Fibroblast of mammary gland (primary cell): ENCODE measurements around the gene INPP5A.
A peak's percentile ranks its signal among the peaks of the same experiment; 100 is the strongest.

Experiments used
- DNase-seq: peaks from one replicate; pipeline ENCODE4 v3.0.0-alpha.2; 2010; ENCODE audit warnings: low read depth
- H3K4me3 ChIP-seq: 2 replicates; pipeline ENCODE4 v1.5.1; 2011; ENCODE audit warnings: low read depth, mild to moderate bottlenecking, low read length, moderate library complexity; ENCODE audit not compliant: control insufficient read depth
- TF ChIP-seq, protein P1 (sequence below): conservative IDR thresholded peaks from 2 replicates; pipeline ENCODE4 v1.5.1; 2011; ENCODE audit warnings: low read depth, low read length, inconsistent platforms; ENCODE audit not compliant: control insufficient read depth, insufficient read depth

The INPP5A gene

DNA sequence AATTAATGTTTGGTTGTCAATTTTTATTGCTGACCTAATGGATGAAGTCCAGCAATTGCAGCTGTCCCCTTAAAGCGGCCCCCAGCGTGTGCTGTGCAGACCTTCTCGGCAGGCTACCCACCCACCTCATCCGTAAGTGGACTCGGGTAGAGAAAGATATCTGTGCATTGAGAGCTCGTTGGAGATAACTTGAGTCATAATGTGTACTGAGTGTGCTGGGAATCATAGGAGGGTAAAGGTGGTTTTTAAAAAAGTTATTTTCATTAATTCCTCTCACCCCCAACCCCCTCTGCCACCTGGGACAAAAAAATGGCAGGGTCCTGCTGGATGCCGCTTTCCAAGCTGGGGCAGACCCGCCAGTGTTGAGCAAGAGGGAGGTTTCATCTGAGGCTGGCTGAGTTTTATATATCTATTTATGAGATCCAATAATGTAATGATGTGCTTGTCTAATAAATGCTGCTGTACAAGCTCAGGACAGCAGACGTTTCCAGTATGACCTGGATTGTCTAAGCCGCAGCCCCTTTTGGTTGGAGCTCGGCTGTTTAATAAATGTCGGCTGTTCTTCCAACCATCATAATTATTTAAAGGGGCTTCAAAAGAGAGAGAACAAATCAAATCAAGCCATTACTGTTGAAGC lies 129.2 kb downstream of the INPP5A start:
- TF ChIP-seq, protein P1, sequence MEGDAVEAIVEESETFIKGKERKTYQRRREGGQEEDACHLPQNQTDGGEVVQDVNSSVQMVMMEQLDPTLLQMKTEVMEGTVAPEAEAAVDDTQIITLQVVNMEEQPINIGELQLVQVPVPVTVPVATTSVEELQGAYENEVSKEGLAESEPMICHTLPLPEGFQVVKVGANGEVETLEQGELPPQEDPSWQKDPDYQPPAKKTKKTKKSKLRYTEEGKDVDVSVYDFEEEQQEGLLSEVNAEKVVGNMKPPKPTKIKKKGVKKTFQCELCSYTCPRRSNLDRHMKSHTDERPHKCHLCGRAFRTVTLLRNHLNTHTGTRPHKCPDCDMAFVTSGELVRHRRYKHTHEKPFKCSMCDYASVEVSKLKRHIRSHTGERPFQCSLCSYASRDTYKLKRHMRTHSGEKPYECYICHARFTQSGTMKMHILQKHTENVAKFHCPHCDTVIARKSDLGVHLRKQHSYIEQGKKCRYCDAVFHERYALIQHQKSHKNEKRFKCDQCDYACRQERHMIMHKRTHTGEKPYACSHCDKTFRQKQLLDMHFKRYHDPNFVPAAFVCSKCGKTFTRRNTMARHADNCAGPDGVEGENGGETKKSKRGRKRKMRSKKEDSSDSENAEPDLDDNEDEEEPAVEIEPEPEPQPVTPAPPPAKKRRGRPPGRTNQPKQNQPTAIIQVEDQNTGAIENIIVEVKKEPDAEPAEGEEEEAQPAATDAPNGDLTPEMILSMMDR, result no peak
- peak overlapping the region; percentile 37 for H3K4me3 ChIP-seq
- DNase-seq, result peak; percentile 40

DNA sequence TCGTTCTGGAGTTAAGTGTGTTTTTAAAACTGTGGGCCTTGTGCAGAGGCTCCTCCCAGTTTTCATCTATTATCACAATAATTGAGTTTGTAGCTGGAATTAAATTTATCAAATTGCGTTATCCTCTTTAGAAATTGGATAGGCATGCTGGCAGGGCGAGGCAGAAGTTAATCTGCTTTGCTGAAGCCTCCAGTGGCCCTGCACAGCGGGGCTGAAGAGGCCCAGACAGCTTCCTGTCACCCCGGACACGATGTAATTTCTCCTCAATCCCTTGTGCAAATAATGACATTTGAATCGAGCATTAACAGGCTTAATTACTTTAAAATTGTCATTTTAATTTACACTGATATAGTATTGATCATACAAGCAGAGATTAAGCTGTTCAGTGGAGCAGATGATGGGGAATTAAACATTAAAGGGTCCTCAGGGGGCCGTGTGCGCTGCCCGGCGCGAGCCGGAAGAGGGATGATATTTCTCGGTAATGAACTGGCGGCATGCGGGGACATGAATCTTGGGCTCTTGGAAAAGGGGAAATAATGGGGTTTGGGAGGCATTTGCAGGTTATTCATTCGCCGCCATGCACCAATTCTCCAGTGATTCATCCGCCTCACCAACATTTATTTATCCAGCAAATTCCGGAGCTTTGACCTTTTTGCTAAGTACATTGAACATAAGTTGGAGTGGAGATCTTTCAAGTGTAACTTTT lies 129.9 kb downstream of the INPP5A start:
- H3K4me3 ChIP-seq, result peak overlapping the region; percentile 37
- TF ChIP-seq, protein P1, result no peak
- peak; percentile 21 for DNase-seq

DNA sequence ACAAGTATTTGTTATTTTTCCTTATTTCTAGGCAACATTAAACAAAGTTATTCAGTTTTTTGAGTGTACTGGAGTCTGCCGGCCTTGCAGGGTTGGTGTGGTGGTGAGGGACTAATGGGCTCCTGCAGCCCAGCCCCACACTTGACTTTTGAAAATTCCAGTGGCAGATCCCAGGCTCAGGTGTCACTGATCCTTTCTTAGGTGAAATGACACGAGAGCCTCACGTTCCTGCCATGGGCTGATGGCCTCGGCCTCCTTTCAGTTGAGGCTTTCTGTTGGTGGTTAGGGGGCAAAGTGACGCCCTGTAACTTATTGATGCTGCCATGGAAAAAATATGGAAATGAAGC lies 130.4 kb downstream of the INPP5A start:
- H3K4me3 ChIP-seq, result no peak overlapping the region
- TF ChIP-seq, protein P1, result no peak

DNA sequence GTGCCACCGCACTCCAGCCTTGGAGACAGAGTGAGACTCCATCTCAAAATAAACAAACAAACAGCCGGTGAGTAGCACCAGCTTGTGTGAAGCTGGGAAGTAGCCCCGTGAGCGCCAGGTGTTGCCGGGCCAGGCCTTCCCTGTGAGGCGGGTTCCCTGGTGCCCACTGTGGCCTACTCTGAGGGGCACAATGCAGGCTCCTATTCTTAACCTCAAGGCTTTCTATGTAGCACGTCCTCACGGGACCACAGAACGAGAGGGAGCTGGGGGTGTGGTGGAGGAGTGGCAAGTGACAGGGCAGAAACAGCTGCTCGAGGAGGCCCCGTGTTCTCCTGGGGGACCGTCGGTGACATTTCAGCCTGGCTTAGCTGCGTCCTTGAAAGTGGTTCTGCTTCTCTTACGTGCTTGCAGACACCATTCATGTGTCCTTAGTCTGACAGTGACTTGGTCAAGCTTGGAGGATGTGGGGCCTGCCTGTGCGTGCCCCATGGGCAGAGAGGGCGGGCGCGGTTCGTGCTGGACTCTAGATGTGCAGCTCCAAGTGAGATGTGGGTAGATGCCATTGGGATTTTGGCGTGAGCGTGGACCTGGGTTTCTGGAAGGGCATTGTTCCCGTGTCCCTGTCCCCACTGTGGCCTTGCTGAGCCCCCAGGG lies 131.7 kb downstream of the INPP5A start:
- TF ChIP-seq, protein P1, result no peak
- DNase-seq, result no peak
- no peak overlapping the region for H3K4me3 ChIP-seq

More for the DNA sequence above, 130.4 kb downstream of the INPP5A start:
- no peak for DNase-seq

DNA sequence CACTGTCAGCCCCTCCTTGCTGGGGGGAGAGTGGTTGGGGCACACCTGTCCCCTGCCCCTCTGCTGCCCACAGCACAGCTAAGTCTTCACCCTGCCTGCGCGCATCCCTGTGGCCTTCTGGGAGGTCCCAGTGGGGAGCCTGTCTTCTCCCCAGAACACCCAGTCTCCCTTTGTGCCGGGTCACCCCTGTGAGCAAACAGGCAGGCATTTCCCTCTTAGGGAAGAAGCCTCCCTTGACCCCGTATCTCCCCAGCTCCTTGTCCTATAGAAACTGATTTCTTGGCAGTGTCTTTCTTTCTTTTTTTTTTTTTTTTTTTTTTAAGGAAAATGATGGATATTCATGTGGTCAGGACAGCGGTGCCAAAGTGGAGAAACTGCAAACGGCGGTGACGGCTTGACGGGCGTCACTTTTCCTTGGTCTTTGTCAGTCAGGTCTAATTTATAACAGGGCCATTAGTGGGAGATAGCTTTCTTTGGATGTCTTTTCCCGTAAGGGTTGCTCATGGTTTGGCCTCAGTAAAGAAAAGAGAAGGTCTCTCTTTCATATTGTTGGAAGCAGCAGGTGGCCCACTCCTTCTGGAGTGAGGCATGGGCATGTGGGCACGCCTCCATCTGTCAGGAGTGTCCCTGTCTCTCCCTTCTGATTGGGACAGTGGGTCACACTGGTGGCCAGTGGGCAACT lies 133.1 kb downstream of the INPP5A start:
- DNase-seq, result no peak

More for the DNA sequence above, 133.1 kb downstream of the INPP5A start:
- TF ChIP-seq, protein P1, result no peak
- no peak overlapping the region for H3K4me3 ChIP-seq
